Measurements from ENCODE around the gene CXXC1.

GRCh38 chr18:50287441-50288347, at the start of gene CXXC1:
- TF ChIP-seq CTCF (IDR thresholded peaks at IDR 0.05; ENCODE audit: low read length) (peak; percentile 58), EZH2 (optimal IDR thresholded peaks at IDR 0.05; ENCODE audit: low read depth, low read length) (no peak)
